Stimulated activated CD4-positive, alpha-beta T cell treated with anti-CD3 and anti-CD28 coated beads, Interleukin-15, amount 100 ng/mL, for 24 hours (primary cell): ENCODE results near the gene GINS2.
A peak's percentile ranks its signal among the peaks of the same experiment; 100 is the strongest.

ENCODE experiments used
- DNase-seq: peaks from one replicate; pipeline ENCODE4 v3.0.0-alpha.2; 2020

GINS2 gene

GRCh38 chr16:85689285-85689949, 663 bp upstream of the GINS2 start:
- peak; percentile 9 for DNase-seq

- peak; percentile 27 for DNase-seq
These were observed 893 bp downstream of the GINS2 start for GRCh38 chr16:85687651-85688471.

GRCh38 chr16:85686912-85687591, 1.7 kb downstream of the GINS2 start:
- peak; percentile 64 for DNase-seq

GRCh38 chr16:85685251-85685650, 3.5 kb downstream of the GINS2 start:
- DNase-seq = no peak

- DNase-seq = no peak
These were observed 5.4 kb downstream of the GINS2 start for GRCh38 chr16:85683363-85683762.

- DNase-seq = no peak
These were observed 6.2 kb downstream of the GINS2 start for GRCh38 chr16:85682516-85682915.

- DNase-seq = no peak
These were observed 7.5 kb downstream of the GINS2 start for GRCh38 chr16:85681255-85681654.

GRCh38 chr16:85680352-85680944, 8.3 kb downstream of the GINS2 start:
- DNase-seq = no peak

- DNase-seq = no peak
These were observed 8.9 kb downstream of the GINS2 start for GRCh38 chr16:85679870-85680269.

GRCh38 chr16:85678821-85679220, 9.9 kb downstream of the GINS2 start:
- no peak for DNase-seq

GRCh38 chr16:85678016-85678415, 10.7 kb downstream of the GINS2 start:
- no peak for DNase-seq

GRCh38 chr16:85677383-85677967, 11.3 kb downstream of the GINS2 start:
- DNase-seq = no peak

- no peak for DNase-seq
These were observed 12.3 kb downstream of the GINS2 start for GRCh38 chr16:85676466-85676865.

GRCh38 chr16:85675251-85675874, 13.4 kb downstream of the GINS2 start:
- no peak for DNase-seq

GRCh38 chr16:85674828-85675227, 13.9 kb downstream of the GINS2 start:
- DNase-seq = no peak

- no peak for DNase-seq
These were observed 14.4 kb downstream of the GINS2 start for GRCh38 chr16:85674418-85674755.

GRCh38 chr16:85673529-85674417, 15.0 kb downstream of the GINS2 start:
- DNase-seq = no peak

GRCh38 chr16:85670840-85671239, 17.9 kb downstream of the GINS2 start:
- no peak for DNase-seq

- no peak for DNase-seq
These were observed 19.9 kb downstream of the GINS2 start for GRCh38 chr16:85668676-85669424.

- DNase-seq = no peak
These were observed 20.8 kb downstream of the GINS2 start for GRCh38 chr16:85667841-85668413.
